OCI-LY7 (cell line): Measurements from ENCODE around the gene ILDR2.

Experiments
- EZH2phosphoT487 ChIP-seq: fragments of 200-600 bp; sonication (generic); IDR thresholded peaks from 2 replicates; pipeline ENCODE4 v1.6.1; 2018; ENCODE audit warnings: low read depth, borderline replicate concordance, mild to moderate bottlenecking, mixed run types, antibody characterized with exemption, low read length, moderate library complexity, mixed read lengths
- TF ChIP-seq, protein P1 (sequence below): fragments of 200-600 bp; sonication (generic); conservative IDR thresholded peaks from 2 replicates; pipeline ENCODE4 v1.5.1; 2014; ENCODE audit warnings: mild to moderate bottlenecking, antibody characterized with exemption, low read length, moderate library complexity, mixed read lengths

DNA sequence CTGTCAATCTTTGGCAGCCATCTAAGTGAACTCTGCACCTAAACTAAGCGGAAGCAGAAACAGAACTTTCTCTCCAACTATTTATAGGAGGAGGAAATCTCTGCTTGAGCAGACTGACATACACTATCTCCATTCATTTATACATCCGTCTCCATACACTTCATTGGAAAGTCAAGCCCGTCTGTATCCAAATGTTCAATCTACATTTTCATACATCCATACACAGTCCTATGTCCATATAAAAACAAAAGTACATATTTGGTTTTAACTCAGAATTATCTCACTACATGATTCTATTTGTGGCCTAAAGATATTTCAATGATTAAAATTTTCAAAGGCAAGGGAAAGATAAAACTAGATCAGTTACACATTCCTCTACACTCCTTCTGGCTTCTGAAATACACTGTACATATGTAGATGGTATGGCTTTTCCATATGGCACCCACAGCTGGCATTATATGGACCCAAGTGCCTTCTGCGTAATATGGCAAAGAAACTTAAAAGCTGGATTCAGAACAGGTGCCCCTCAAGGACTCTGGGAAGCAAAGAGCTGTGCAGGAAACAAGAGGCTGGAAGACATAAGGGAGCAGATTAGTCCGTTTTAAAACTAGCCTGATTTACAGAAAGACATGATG lies 35.5 kb downstream of the ILDR2 start:
- TF ChIP-seq, protein P1, sequence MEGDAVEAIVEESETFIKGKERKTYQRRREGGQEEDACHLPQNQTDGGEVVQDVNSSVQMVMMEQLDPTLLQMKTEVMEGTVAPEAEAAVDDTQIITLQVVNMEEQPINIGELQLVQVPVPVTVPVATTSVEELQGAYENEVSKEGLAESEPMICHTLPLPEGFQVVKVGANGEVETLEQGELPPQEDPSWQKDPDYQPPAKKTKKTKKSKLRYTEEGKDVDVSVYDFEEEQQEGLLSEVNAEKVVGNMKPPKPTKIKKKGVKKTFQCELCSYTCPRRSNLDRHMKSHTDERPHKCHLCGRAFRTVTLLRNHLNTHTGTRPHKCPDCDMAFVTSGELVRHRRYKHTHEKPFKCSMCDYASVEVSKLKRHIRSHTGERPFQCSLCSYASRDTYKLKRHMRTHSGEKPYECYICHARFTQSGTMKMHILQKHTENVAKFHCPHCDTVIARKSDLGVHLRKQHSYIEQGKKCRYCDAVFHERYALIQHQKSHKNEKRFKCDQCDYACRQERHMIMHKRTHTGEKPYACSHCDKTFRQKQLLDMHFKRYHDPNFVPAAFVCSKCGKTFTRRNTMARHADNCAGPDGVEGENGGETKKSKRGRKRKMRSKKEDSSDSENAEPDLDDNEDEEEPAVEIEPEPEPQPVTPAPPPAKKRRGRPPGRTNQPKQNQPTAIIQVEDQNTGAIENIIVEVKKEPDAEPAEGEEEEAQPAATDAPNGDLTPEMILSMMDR = no peak
- TF ChIP-seq EZH2phosphoT487 = no peak
